ENCODE results near the gene EPB41L1. TPM values are rescaled to one million over a fixed set of nuclear protein-coding genes. Genes with fewer than 3 reads are reported as not detected.

The EPB41L1 gene
- total RNA-seq, 1 experiment from 2014 or later, result 38.7 TPM

DNA sequence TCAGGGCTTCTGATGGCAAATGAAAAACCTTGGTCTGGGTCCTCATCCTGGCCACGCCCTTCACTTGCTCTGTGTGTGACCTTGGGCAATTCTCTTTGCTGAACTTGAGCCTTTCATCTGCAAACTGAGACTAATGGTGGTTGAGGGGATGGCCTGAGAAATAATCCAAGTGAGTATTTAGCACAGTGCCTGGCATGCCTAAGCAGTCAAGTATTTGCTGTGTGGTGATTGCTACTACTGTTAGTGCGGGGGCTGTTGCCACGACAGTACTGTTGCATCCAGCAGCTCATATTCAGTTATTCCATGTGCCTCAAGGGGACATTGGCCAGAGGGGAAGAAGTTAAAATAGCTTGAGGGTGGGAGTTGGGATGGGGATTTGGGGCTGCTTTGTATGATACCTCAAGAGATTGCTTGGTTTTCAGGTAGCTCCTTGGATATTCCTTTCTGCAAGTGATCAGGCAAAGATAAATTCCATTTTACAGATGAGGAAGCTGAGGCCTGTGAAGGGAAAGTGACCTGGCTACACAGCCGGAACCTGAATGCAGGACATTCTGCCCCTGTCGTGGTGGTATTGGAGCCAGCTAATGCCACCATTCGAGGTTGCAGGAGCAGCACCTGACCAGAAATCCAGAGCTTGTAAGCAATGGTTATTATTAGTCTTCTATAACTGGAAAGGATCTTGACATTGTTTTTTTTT, 45.1 kb upstream of the EPB41L1 start:
- CTCF ChIA-PET, result interaction anchor here (0.7 to 1.9 kb wide), 7 partner anchors 11 to 119 kb away, joined by 3 to 7 read pairs (median 3); no protein-coding TSS in a partner anchor
- Mint-ChIP-seq H3K4me3 (no peak overlapping the region), H3K27ac (no peak overlapping the region), H3K9me3 (no peaks in the 10 kb centered on the region), H3K4me1 (peaks cover 33% of the 10 kb centered on the region), H3K27me3 (ENCODE audit: low read depth) (peaks cover 6% of the 10 kb centered on the region), H3K36me3 (no peaks in the 10 kb centered on the region)
- ATAC-seq (peak; percentile 22; the same call in 1 of the 2 replicates), DNase-seq (ENCODE audit: low spot score) (no peak)
- no peak for TF ChIP-seq JUN (CRISPR knock-in tag; IDR thresholded peaks at IDR 0.05)
- no peak for TF ChIP-seq RELA (CRISPR knock-in tag; IDR thresholded peaks at IDR 0.05; ENCODE audit: borderline replicate concordance)
- TF ChIP-seq ZNF121 (CRISPR knock-in tag; IDR thresholded peaks at IDR 0.05), result no peak
- TF ChIP-seq, protein P1, sequence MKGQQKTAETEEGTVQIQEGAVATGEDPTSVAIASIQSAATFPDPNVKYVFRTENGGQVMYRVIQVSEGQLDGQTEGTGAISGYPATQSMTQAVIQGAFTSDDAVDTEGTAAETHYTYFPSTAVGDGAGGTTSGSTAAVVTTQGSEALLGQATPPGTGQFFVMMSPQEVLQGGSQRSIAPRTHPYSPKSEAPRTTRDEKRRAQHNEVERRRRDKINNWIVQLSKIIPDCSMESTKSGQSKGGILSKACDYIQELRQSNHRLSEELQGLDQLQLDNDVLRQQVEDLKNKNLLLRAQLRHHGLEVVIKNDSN (CRISPR knock-in tag; IDR thresholded peaks at IDR 0.05), result no peak
- no peak for TF ChIP-seq NFE2L1 (CRISPR knock-in tag; IDR thresholded peaks at IDR 0.05)
- TF ChIP-seq AFF4 (CRISPR knock-in tag; IDR thresholded peaks at IDR 0.05; ENCODE audit: borderline replicate concordance), result no peak
- no peak for TF ChIP-seq EMX1 (CRISPR knock-in tag; IDR thresholded peaks at IDR 0.05)
- TF ChIP-seq ATF3 (CRISPR knock-in tag; conservative IDR thresholded peaks at IDR 0.05), result no peak
- TF ChIP-seq, protein P2, sequence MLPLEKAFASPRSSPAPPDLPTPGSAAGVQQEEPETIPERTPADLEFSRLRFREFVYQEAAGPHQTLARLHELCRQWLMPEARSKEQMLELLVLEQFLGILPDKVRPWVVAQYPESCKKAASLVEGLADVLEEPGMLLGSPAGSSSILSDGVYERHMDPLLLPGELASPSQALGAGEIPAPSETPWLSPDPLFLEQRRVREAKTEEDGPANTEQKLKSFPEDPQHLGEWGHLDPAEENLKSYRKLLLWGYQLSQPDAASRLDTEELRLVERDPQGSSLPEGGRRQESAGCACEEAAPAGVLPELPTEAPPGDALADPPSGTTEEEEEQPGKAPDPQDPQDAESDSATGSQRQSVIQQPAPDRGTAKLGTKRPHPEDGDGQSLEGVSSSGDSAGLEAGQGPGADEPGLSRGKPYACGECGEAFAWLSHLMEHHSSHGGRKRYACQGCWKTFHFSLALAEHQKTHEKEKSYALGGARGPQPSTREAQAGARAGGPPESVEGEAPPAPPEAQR (CRISPR knock-in tag; IDR thresholded peaks at IDR 0.05), result no peak
- TF ChIP-seq, protein P3, sequence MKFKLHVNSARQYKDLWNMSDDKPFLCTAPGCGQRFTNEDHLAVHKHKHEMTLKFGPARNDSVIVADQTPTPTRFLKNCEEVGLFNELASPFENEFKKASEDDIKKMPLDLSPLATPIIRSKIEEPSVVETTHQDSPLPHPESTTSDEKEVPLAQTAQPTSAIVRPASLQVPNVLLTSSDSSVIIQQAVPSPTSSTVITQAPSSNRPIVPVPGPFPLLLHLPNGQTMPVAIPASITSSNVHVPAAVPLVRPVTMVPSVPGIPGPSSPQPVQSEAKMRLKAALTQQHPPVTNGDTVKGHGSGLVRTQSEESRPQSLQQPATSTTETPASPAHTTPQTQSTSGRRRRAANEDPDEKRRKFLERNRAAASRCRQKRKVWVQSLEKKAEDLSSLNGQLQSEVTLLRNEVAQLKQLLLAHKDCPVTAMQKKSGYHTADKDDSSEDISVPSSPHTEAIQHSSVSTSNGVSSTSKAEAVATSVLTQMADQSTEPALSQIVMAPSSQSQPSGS (CRISPR knock-in tag; IDR thresholded peaks at IDR 0.05; ENCODE audit: borderline replicate concordance, low read depth), result no peak
- no peak for TF ChIP-seq CTCF (IDR thresholded peaks at IDR 0.05)
- POLR2A ChIA-PET, result interaction anchor here (0.7 kb wide), 1 partner anchor 12 kb away, joined by 4 read pairs; no protein-coding TSS in a partner anchor

- Mint-ChIP-seq H3K9me3 (no peaks in the 10 kb centered on the region), H3K27ac (peak overlapping the region; percentile 45; the same call in 1 of the 2 replicates), H3K4me3 (no peak overlapping the region), H3K27me3 (ENCODE audit: low read depth) (peaks cover 7% of the 10 kb centered on the region), H3K4me1 (peaks cover 41% of the 10 kb centered on the region), H3K36me3 (no peaks in the 10 kb centered on the region)
- ChIA-PET CTCF (interaction anchor here (0.8 to 4.9 kb wide), 6 partner anchors 13 to 118 kb away, joined by 3 to 40 read pairs (median 6); no protein-coding TSS in a partner anchor), POLR2A (interaction anchor here (0.7 kb wide), 2 partner anchors 17 to 1526 kb away, joined by 8 to 9 read pairs; no protein-coding TSS in a partner anchor)
- ATAC-seq (no peak), DNase-seq (ENCODE audit: low spot score) (no peak)
- TF ChIP-seq, protein P4, sequence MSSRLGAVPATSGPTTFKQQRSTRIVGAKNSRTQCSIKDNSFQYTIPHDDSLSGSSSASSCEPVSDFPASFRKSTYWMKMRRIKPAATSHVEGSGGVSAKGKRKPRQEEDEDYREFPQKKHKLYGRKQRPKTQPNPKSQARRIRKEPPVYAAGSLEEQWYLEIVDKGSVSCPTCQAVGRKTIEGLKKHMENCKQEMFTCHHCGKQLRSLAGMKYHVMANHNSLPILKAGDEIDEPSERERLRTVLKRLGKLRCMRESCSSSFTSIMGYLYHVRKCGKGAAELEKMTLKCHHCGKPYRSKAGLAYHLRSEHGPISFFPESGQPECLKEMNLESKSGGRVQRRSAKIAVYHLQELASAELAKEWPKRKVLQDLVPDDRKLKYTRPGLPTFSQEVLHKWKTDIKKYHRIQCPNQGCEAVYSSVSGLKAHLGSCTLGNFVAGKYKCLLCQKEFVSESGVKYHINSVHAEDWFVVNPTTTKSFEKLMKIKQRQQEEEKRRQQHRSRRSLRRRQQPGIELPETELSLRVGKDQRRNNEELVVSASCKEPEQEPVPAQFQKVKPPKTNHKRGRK (CRISPR knock-in tag; IDR thresholded peaks at IDR 0.05; ENCODE audit: borderline replicate concordance), result no peak
- no peak for TF ChIP-seq ARID4B (CRISPR knock-in tag; IDR thresholded peaks at IDR 0.05; ENCODE audit: borderline replicate concordance)
- TF ChIP-seq MLX (CRISPR knock-in tag; IDR thresholded peaks at IDR 0.05), result no peak
- TF ChIP-seq, protein P5, sequence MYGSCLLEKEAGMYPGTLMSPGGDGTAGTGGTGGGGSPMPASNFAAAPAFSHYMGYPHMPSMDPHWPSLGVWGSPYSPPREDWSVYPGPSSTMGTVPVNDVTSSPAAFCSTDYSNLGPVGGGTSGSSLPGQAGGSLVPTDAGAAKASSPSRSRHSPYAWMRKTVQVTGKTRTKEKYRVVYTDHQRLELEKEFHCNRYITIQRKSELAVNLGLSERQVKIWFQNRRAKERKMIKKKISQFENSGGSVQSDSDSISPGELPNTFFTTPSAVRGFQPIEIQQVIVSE (CRISPR knock-in tag; IDR thresholded peaks at IDR 0.05; ENCODE audit: borderline replicate concordance), result no peak
Measured at GRCh38 chr20:36110994-36111393, 43.5 kb upstream of the EPB41L1 start.
